GM19452 (cell line): ENCODE results near the gene MAP3K5.
"Not testable (repeated sequence)": the region's sequence is repeated elsewhere in the genome, so short reads cannot be mapped to it uniquely, and the experiment has no call there.

Source experiments
- ATAC-seq: cut with Tn5 transposase; IDR thresholded peaks from one replicate; pipeline ENCODE4 v1.9.1; 2021; ENCODE audit not compliant: unreplicated experiment

The MAP3K5 gene

DNA sequence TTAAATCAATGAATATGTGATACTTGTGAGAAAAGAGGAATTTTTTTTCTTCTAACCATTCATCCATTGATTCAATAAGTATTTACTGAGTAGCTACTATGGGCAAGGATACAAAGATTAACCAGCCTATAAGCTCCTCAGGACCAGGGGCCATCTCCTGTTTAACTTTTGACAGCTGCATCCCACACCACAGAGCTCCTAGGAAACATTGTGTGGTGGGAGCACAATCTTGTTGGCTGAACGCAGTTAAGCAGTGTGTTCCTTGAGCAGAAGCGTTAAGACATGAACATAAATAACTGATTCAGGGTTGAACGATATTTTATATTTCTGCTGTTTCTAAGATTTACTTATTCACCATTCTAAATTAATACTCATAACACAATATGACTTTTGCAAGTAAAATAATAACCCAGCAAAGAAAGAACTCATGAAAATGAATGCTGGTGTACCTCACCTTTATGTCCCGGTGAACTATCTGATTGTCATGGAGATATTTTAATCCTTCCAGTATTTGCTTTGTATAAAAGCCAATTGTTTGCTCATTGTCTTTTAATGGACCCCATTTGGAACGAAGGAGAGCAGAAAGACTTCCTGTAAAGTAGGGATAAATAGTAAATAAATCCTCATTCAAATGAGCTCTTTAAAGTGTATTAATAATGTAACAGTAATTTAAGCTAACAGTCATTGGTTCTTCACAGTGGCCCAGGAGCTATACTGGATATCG, 179.4 kb downstream of the MAP3K5 start:
- no peak for ATAC-seq

DNA sequence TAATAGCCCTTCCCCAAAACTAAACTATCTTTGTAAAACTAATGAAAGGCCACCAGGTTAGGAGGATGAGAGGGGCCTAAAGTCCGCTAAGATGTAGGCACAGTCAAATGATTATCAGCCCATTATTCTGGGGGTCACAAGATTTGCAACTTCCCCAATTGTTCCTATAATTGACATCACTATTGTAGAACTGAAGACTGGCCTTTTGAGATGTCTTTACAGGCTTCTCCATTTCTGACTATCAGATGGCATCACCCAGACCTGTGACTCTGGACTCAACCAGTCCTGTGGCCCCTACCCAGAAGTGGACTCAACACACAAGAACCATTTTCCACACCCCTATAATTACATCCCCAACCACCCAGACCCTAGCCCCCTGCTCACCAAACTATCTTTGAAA, 180.5 kb downstream of the MAP3K5 start:
- no peak for ATAC-seq

GRCh38 chr6:136611133-136611532, 181.1 kb downstream of the MAP3K5 start:
- ATAC-seq, result no peak

- ATAC-seq, result no peak
Observed at GRCh38 chr6:136609873-136610706, 182.2 kb downstream of the MAP3K5 start.

- ATAC-seq, result no peak
Observed at GRCh38 chr6:136608991-136609390, 183.3 kb downstream of the MAP3K5 start.

DNA sequence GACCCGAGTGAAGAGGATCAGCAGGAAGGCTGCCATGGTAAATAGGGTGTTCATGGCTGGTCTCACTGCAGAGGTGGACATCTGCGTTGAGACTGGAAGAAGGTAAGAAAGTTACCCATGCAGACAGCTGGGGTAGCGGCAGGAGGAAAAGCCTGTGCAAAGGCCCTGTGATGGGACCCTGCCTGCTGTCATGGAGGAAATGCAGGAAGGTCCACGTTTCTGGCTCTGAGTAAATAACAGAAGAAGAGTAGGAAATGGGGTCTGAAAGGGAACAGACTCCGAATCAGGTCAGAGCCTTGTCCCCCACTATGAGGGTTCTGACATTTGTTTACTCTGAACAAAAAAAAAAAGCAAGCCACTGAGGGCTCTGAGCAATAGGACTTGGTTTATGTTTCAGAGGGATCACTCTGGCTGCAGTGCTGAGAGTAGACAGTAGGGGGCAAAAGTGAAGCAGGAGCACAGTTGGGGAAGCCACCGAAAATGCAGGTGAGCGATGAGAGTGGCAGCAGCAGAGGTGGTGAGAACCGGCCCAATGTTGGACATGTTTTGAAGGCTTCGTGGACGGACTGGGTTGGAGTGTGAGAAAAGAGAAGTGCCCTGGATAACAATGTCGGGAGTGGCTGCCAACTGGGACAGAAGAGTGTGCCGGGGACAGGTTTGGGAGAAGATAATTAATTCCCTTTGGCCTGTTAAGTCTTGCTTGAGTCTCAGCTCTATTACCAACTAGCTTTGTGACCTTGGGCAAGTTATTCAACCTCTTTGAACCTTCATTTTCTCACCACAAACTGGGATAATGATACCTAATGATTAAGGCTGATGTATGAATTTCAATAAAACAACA, 184.1 kb downstream of the MAP3K5 start:
- peak; percentile 81 for ATAC-seq

- no peak for ATAC-seq
Observed at GRCh38 chr6:136607204-136607931, 184.9 kb downstream of the MAP3K5 start.

GRCh38 chr6:136604928-136605510, 187.3 kb downstream of the MAP3K5 start:
- no peak for ATAC-seq

GRCh38 chr6:136604328-136604825, 187.9 kb downstream of the MAP3K5 start:
- ATAC-seq, result no peak

GRCh38 chr6:136600818-136601217, 191.5 kb downstream of the MAP3K5 start:
- ATAC-seq, result no peak

DNA sequence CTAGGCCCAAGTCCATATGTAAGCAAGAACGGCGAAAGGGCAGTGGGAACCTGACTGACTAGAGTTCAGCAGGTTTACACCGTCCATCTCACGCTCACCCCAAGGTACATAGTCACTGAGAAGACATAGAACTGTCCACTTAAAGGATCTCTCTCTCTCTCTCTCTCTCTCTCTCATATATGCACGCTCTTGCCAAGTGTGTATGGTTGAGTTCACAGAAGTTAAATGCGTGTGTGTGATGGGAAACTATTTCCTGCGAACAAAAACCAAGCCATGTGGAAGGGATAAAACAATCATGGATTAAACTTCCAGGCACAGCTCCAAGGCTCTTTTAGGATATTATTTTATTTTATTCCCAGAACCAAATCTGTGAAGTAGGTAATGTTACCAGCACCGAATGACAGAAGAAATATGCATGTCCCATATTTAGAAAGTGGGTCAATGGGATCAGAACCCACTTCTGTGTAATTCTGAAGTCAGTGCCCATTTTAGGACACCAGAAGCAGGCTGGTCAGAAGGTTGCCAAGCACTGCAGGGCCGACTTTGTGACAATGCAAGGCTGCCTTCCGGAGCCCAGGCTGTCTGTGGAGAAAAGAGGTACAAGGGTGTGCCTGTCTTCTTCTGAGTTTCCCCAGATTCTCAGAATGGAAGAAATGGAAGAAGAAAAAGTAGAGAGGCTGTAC, 192.8 kb downstream of the MAP3K5 start:
- no peak for ATAC-seq

DNA sequence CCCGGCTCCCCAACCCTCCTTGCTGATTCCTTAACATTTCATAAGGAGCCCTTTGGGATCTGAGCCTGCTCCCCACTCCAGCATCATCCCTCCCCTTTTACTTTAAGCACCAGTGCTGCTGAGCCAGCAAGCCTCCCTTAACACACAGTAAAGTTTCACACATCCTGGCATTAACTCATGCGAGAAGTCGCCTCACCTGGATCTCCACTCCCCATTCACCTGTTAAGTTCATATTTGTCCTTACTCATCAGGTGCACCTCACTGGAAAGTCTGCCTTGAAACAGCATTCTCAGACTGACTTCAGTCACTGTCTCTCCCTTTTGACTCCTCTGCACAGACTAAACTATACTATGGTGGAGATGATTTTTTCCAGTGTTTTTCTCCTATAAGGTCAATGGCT, 194.2 kb downstream of the MAP3K5 start:
- ATAC-seq, result no peak

- no peak for ATAC-seq
Observed at GRCh38 chr6:136594671-136595070, 197.6 kb downstream of the MAP3K5 start.

GRCh38 chr6:136593748-136594490, 198.4 kb downstream of the MAP3K5 start:
- peak; percentile 97 for ATAC-seq

GRCh38 chr6:136592930-136593673, 199.2 kb downstream of the MAP3K5 start:
- no peak for ATAC-seq

DNA sequence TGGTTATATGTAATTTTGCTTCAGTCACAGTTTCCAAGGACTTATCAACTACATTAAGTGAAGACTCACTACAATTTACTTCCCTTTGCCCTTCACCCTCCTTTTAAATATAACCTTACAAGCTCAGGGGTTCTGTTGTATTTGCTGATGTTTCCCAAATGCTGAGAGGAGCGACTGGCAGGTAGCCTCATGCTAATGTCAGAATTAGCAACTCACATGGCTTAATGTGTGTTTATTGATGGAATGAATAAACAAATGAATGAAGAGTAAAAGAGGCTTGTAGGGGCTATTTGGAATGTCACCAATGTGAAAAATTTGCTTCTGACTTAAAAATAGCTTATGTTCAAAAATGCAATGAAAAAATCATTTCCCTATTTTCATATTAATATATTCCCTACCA, 200.7 kb downstream of the MAP3K5 start:
- ATAC-seq, result no peak

DNA sequence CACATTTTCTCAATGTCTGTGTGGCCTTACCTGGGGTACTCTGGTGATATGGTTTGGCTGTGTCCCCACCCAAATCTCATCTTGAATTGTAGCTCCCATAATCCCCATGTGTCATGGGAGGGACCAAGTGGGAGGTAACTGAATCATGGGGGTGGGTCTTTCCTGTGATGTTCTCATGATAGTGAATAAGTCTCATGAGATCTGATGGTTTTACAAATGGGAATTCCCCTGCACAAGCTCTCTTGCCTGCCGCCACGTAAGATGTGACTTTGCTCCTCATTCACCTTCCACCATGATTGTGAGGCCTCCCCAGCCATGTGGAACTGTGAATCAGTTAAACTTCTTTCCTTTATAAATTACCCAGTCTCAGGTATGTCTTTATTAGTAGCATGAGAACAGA, 201.4 kb downstream of the MAP3K5 start:
- not testable (repeated sequence) for ATAC-seq

DNA sequence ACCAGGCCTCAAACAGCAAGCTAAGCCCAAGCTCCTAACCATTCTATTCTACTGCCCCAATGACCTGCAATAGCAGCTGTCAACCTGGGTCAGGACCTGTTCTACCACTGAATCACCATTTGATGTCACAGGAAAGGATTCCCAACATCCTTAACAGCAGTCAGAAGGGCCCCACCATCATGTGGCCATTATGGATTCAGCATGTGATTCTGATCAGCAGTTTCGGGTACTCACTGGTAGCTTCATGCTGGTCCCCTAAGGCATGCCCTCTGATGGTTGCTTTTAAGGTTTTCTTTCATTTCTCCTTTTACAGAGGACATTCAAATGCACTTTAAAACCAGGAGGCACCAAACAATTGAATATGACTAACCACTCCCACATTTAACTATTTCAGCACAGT, 204.8 kb downstream of the MAP3K5 start:
- ATAC-seq, result no peak
